Neural cell (in vitro differentiated cells): ENCODE measurements around the gene MMP25.

Experiments used
- EP300 ChIP-seq: fragments of 450-650 bp; conservative IDR thresholded peaks from 2 replicates; pipeline ENCODE4 v1.6.1; 2014; ENCODE audit warnings: antibody characterized with exemption, mild to moderate bottlenecking, moderate library complexity; ENCODE audit not compliant: poor library complexity, severe bottlenecking
- POLR2AphosphoS5 ChIP-seq: IDR thresholded peaks from 2 replicates; pipeline ENCODE4 v1.6.1; 2012
- RAD21 ChIP-seq: fragments of 450-650 bp; conservative IDR thresholded peaks from 2 replicates; pipeline ENCODE4 v1.6.1; 2014; ENCODE audit warnings: antibody characterized with exemption, mild to moderate bottlenecking, moderate library complexity
- TF ChIP-seq, protein P1 (sequence below): fragments of 450-650 bp; IDR thresholded peaks from 2 replicates; pipeline ENCODE4 v1.5.1; 2014; ENCODE audit warnings: antibody characterized with exemption, mild to moderate bottlenecking, moderate library complexity; ENCODE audit not compliant: poor library complexity, severe bottlenecking

- TF ChIP-seq, protein P1, sequence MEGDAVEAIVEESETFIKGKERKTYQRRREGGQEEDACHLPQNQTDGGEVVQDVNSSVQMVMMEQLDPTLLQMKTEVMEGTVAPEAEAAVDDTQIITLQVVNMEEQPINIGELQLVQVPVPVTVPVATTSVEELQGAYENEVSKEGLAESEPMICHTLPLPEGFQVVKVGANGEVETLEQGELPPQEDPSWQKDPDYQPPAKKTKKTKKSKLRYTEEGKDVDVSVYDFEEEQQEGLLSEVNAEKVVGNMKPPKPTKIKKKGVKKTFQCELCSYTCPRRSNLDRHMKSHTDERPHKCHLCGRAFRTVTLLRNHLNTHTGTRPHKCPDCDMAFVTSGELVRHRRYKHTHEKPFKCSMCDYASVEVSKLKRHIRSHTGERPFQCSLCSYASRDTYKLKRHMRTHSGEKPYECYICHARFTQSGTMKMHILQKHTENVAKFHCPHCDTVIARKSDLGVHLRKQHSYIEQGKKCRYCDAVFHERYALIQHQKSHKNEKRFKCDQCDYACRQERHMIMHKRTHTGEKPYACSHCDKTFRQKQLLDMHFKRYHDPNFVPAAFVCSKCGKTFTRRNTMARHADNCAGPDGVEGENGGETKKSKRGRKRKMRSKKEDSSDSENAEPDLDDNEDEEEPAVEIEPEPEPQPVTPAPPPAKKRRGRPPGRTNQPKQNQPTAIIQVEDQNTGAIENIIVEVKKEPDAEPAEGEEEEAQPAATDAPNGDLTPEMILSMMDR = no peak
- no peak for TF ChIP-seq RAD21
- TF ChIP-seq EP300 = no peak
- TF ChIP-seq POLR2AphosphoS5 = no peak
Measured at GRCh38 chr16:3023415-3023668, 23.0 kb upstream of the MMP25 start.
